ENCODE measurements around the gene PROSER2.

DNA sequence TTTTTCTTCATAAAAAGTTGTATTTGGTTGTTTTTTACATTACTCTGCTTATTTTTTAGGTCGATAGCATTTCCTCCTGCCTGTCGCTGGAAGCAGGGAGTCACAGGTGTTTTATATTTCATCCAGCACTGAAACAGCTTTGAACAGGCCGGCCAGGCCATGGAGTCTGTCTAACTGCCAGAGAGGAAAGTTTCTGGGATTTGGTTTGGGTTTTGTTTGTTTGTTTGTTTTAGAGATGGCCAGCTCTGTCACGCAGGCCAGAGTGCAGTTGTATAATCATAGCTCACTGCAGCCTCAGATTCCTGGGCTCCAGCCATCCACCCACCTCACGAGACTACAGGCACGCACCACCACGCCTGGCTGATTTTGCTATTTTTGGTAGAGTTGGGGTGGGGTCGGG is 23.4 kb downstream of the PROSER2 start:
- TF ChIP-seq ARID3A (IDR thresholded peaks at IDR 0.05; ENCODE audit: borderline replicate concordance, low read depth, low read length): no peak
- no peak for TF ChIP-seq CBFB (CRISPR knock-in tag; IDR thresholded peaks at IDR 0.05)
- TF ChIP-seq, protein P1, sequence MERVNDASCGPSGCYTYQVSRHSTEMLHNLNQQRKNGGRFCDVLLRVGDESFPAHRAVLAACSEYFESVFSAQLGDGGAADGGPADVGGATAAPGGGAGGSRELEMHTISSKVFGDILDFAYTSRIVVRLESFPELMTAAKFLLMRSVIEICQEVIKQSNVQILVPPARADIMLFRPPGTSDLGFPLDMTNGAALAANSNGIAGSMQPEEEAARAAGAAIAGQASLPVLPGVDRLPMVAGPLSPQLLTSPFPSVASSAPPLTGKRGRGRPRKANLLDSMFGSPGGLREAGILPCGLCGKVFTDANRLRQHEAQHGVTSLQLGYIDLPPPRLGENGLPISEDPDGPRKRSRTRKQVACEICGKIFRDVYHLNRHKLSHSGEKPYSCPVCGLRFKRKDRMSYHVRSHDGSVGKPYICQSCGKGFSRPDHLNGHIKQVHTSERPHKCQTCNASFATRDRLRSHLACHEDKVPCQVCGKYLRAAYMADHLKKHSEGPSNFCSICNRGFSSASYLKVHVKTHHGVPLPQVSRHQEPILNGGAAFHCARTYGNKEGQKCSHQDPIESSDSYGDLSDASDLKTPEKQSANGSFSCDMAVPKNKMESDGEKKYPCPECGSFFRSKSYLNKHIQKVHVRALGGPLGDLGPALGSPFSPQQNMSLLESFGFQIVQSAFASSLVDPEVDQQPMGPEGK (CRISPR knock-in tag; IDR thresholded peaks at IDR 0.05; ENCODE audit: borderline replicate concordance): no peak
- no peak for TF ChIP-seq RAD21 (CRISPR knock-in tag; conservative IDR thresholded peaks at IDR 0.05 in 1 of 2, IDR thresholded peaks at IDR 0.05 in 1 of 2)
- no peak for TF ChIP-seq PREB (CRISPR knock-in tag; IDR thresholded peaks at IDR 0.05)
